IMR-90 (cell line): ENCODE results near the gene FAM241A. TPM values are rescaled to one million over a fixed set of nuclear protein-coding genes. Genes with fewer than 3 reads are reported as not detected.

Experiments
- ATAC-seq: fragments of 200-7000 bp; cut with Tn5 transposase; 2 replicates; pipeline ENCODE4 v1.9.1; 2020; ENCODE audit warnings: low read depth, mild to moderate bottlenecking, moderate library complexity
- BruUV-seq: library from RNA; stranded (reverse); fragments of 400-500 nt; replicated peaks from 2 replicates; lab custom pipeline; 2021; lab: Mats Ljungman, UMichigan
- CTCF ChIA-PET: fragments of 300-600 bp; formaldehyde crosslinking; extraction: SDS; loops from one replicate; lab custom pipeline; 2021; ENCODE audit warnings: antibody characterized with exemption; lab: Yijun Ruan, JAX
- POLR2A ChIA-PET: fragments of 300-600 bp; sonication (Branson Sonifier 250); formaldehyde crosslinking; loops from one replicate; lab custom pipeline; 2022; ENCODE audit warnings: antibody characterized with exemption; ENCODE audit not compliant: unreplicated experiment; lab: Charles Lee
- DNase-seq: peaks from one replicate; pipeline ENCODE4 v3.0.0; 2013
- H2AFZ ChIP-seq: replicated peaks from 2 replicates; pipeline ENCODE3; 2013; ENCODE audit warnings: low read length, mild to moderate bottlenecking; ENCODE audit not compliant: poor library complexity
- H2AK5ac ChIP-seq: 2 replicates; pipeline ENCODE4 v1.6.1; 2013; ENCODE audit warnings: low read depth, low read length, inconsistent platforms
- H2AK9ac ChIP-seq: replicated peaks from 2 replicates; pipeline ENCODE3; 2013; ENCODE audit warnings: mild to moderate bottlenecking, low read depth, low read length, moderate library complexity; ENCODE audit not compliant: poor library complexity
- H2BK120ac ChIP-seq: 2 replicates; pipeline ENCODE4 v1.6.1; 2013; ENCODE audit warnings: low read depth, low read length, inconsistent platforms
- H2BK15ac ChIP-seq: 3 replicates; pipeline ENCODE4 v1.6.1; 2013; ENCODE audit warnings: low read depth, low read length, inconsistent platforms
- H2BK20ac ChIP-seq: 2 replicates; pipeline ENCODE4 v1.6.1; 2013; ENCODE audit warnings: low read depth, mild to moderate bottlenecking, inconsistent platforms, low read length, moderate library complexity
- H2BK5ac ChIP-seq: 2 replicates; pipeline ENCODE4 v1.6.1; 2013; ENCODE audit warnings: mild to moderate bottlenecking, low read depth, low read length, inconsistent platforms; ENCODE audit not compliant: poor library complexity, severe bottlenecking
- H3K14ac ChIP-seq: replicated peaks from 2 replicates; pipeline ENCODE4 v1.6.1; 2013; ENCODE audit warnings: low read depth, low read length, inconsistent platforms
- H3K18ac ChIP-seq: 2 replicates; pipeline ENCODE4 v1.6.1; 2013; ENCODE audit warnings: low read depth, low read length, control low read depth
- H3K23ac ChIP-seq: 2 replicates; pipeline ENCODE4 v1.6.1; 2013; ENCODE audit warnings: low read depth, low read length, inconsistent platforms
- H3K27ac ChIP-seq: 2 replicates; pipeline ENCODE4 v1.5.1; 2013; ENCODE audit warnings: mild to moderate bottlenecking, control low read depth, low read length; ENCODE audit not compliant: insufficient read depth
- H3K27me3 ChIP-seq: 2 replicates; pipeline ENCODE4 v1.6.1; 2013; ENCODE audit warnings: low read length; ENCODE audit not compliant: control insufficient read depth, insufficient read depth
- H3K36me3 ChIP-seq: 2 replicates; pipeline ENCODE4 v1.6.1; 2013; ENCODE audit warnings: low read length, mixed read lengths; ENCODE audit not compliant: control insufficient read depth, insufficient read depth
- H3K4ac ChIP-seq: 2 replicates; pipeline ENCODE4 v1.6.1; 2013; ENCODE audit warnings: low read depth, low read length, inconsistent platforms
- H3K4me1 ChIP-seq: 2 replicates; pipeline ENCODE4 v1.6.1; 2013; ENCODE audit warnings: low read length, mixed read lengths; ENCODE audit not compliant: control insufficient read depth, insufficient read depth
- H3K4me2 ChIP-seq: 2 replicates; pipeline ENCODE4 v1.6.1; 2013; ENCODE audit warnings: low read depth, mild to moderate bottlenecking, control low read depth, low read length, moderate library complexity
- H3K4me3 ChIP-seq: 2 replicates; pipeline ENCODE4 v1.5.1; 2013; ENCODE audit warnings: low read depth, mild to moderate bottlenecking, control low read depth, low read length, moderate library complexity; ENCODE audit not compliant: insufficient read depth
- H3K56ac ChIP-seq: 2 replicates; pipeline ENCODE4 v1.6.1; 2013; ENCODE audit warnings: low read length, inconsistent platforms; ENCODE audit not compliant: insufficient read depth; ENCODE audit errors: extremely low read depth
- H3K79me1 ChIP-seq, 2 experiments: 2 replicates each; pipeline ENCODE4 v1.6.1; 2013; ENCODE audit warnings: low read length in 2 of 2, inconsistent platforms in 1 of 2, low read depth in 1 of 2
- H3K9ac ChIP-seq: 2 replicates; pipeline ENCODE4 v1.6.1; 2013; ENCODE audit warnings: low read depth, low read length, control low read depth
- H3K9me1 ChIP-seq: 2 replicates; pipeline ENCODE4 v1.6.1; 2013; ENCODE audit warnings: low read length, inconsistent platforms; ENCODE audit not compliant: insufficient read depth
- H3K9me3 ChIP-seq: 2 replicates; pipeline ENCODE4 v1.6.1; 2013; ENCODE audit warnings: low read length; ENCODE audit not compliant: control insufficient read depth, insufficient read depth
- H4K20me1 ChIP-seq: 2 replicates; pipeline ENCODE4 v1.6.1; 2013; ENCODE audit warnings: low read length, inconsistent platforms; ENCODE audit not compliant: insufficient read depth
- H4K5ac ChIP-seq: 2 replicates; pipeline ENCODE4 v1.6.1; 2013; ENCODE audit warnings: mild to moderate bottlenecking, low read depth, low read length, control low read depth
- H4K8ac ChIP-seq, 2 experiments: 2 replicates each; pipeline ENCODE4 v1.6.1; 2013; ENCODE audit warnings: low read depth in 2 of 2, low read length in 2 of 2, control low read depth in 1 of 2, inconsistent platforms in 1 of 2
- H4K91ac ChIP-seq: 2 replicates; pipeline ENCODE4 v1.6.1; 2013; ENCODE audit warnings: low read depth, low read length, inconsistent platforms; ENCODE audit not compliant: insufficient read depth
- BHLHE40 ChIP-seq: fragments of 150-350 bp; IDR thresholded peaks from 2 replicates; pipeline ENCODE4 v1.6.1; 2016; ENCODE audit warnings: mild to moderate bottlenecking, low read depth, low read length
- CEBPB ChIP-seq: IDR thresholded peaks from 2 replicates; pipeline ENCODE4 v1.6.1; 2012; ENCODE audit warnings: low read depth, low read length, improper control_type of control experiment
- CHD1 ChIP-seq: IDR thresholded peaks from 2 replicates; pipeline ENCODE4 v1.6.1; 2012; ENCODE audit warnings: low read depth, low read length, improper control_type of control experiment
- MAFK ChIP-seq: IDR thresholded peaks from 2 replicates; pipeline ENCODE4 v1.6.1; 2012; ENCODE audit warnings: low read depth, low read length, improper control_type of control experiment
- MAZ ChIP-seq: IDR thresholded peaks from 2 replicates; pipeline ENCODE4 v1.6.1; 2012; ENCODE audit warnings: low read depth, mild to moderate bottlenecking, low read length, improper control_type of control experiment, moderate library complexity, borderline replicate concordance
- NFE2L2 ChIP-seq: fragments of 150-350 bp; IDR thresholded peaks from 2 replicates; pipeline ENCODE4 v1.6.1; 2016; ENCODE audit warnings: low read depth, mild to moderate bottlenecking, low read length
- POLR2A ChIP-seq: IDR thresholded peaks from 2 replicates; pipeline ENCODE4 v1.6.1; 2012; ENCODE audit warnings: mild to moderate bottlenecking, low read depth, low read length
- RAD21 ChIP-seq: IDR thresholded peaks from 2 replicates; pipeline ENCODE4 v1.6.1; 2012; ENCODE audit warnings: low read length, improper control_type of control experiment
- RCOR1 ChIP-seq: IDR thresholded peaks from 2 replicates; pipeline ENCODE4 v1.6.1; 2012; ENCODE audit warnings: mild to moderate bottlenecking, low read length, improper control_type of control experiment; ENCODE audit not compliant: insufficient replicate concordance
- RFX5 ChIP-seq: IDR thresholded peaks from 2 replicates; pipeline ENCODE4 v1.8.0; 2012; ENCODE audit warnings: low read depth, mild to moderate bottlenecking, low read length, moderate library complexity
- SMC3 ChIP-seq: fragments of 150-350 bp; IDR thresholded peaks from 2 replicates; pipeline ENCODE4 v1.6.1; 2016; ENCODE audit warnings: low read depth, mild to moderate bottlenecking, antibody characterized with exemption, low read length, moderate library complexity
- WGBS, 2 experiments: methylation state at CpG; one replicate each; pipeline versions ENCODE4 v1.1.5 to v1.1.7; 2013; ENCODE audit warnings: missing lambda C conversion rate in 2 of 2; ENCODE audit not compliant: insufficient read length in 1 of 2; ENCODE audit errors: extremely low coverage in 2 of 2; 5-methylcytosine and 5-hydroxymethylcytosine counted together
- dilution Hi-C: fragments of 300-500 bp; cut with HindIII; formaldehyde crosslinking; loops from one replicate; pipeline ENCODE4 v1.14.3; 2018; ENCODE audit warnings: low sequenced_read_pairs; ENCODE audit not compliant: unreplicated experiment
- in situ Hi-C: fragments of 300-500 bp; cut with MboI; formaldehyde crosslinking; loops from 3 replicates; pipeline ENCODE4 v1.14.3; 2019; ENCODE audit warnings: low sequenced_read_pairs, inconsistent platforms, mixed read lengths
- intact Hi-C: fragments of 100-400 bp; cut with micrococcal nuclease; formaldehyde crosslinking; loops from 2 replicates; pipeline ENCODE4 v1.10.0; 2022
- polyA plus RNA-seq, 3 experiments: library from polyadenylated mRNA; depleted of rRNA; stranded (reverse); fragments of >200 nt; gene quantifications; 2 replicates each; pipeline ENCODE4 v1.2.3, GENCODE V29; 2012; ENCODE audit warnings: low replicate concordance in 1 of 3
- total RNA-seq: library from RNA; depleted of rRNA; stranded (reverse); fragments of >200 nt; gene quantifications from 2 replicates; pipeline ENCODE4 v1.2.3, GENCODE V29; 2012
- TF ChIP-seq, protein P1 (sequence below): fragments of 150-350 bp; IDR thresholded peaks from 2 replicates; pipeline ENCODE4 v1.6.1; 2016; ENCODE audit warnings: low read depth, mild to moderate bottlenecking, low read length, moderate library complexity, borderline replicate concordance
- TF ChIP-seq, protein P2 (sequence below): fragments of 150-350 bp; IDR thresholded peaks from 2 replicates; pipeline ENCODE4 v1.6.1; 2017; ENCODE audit warnings: mild to moderate bottlenecking, antibody characterized with exemption, low read length, low read depth
- TF ChIP-seq, protein P3 (sequence below): conservative IDR thresholded peaks from 2 replicates; pipeline ENCODE4 v1.5.1; 2012; ENCODE audit warnings: mild to moderate bottlenecking, low read depth, low read length, improper control_type of control experiment

Gene FAM241A
- total and polyA plus RNA-seq, 2 of the 4 experiments (the other 2 are of a cell fraction), result under 0.01 to 0.24 TPM

DNA sequence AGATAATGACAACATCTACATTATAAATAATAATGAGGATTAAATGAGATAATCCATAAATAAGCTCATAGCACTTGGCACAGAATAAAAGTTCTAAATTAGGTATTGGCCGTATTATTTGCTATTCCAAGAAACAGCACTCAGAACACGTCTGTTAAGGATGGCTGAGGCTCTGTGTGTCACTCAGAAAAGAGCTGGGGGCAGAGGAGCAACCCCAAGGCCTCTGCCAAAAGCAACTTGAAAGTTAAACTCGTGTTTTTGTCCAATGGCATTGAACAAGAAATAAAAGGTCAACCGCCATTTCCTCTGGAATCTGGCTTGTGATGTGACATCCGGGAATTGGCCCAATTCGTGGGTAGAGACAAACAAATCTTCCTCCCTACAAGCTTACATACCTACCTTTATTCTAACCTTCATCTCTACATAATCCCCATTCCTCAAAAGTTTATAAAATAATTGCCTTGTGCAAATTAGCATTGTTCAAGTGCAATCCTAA is 42.3 kb upstream of the FAM241A start:
- no peak overlapping the region for H4K91ac ChIP-seq
- H3K18ac ChIP-seq, result no peak overlapping the region
- H2BK15ac ChIP-seq, result no peak overlapping the region
- H2BK5ac ChIP-seq, result no peak overlapping the region
- no peak overlapping the region for H3K56ac ChIP-seq
- BruUV-seq, result no TSS peak
- H3K4ac ChIP-seq, result no peak overlapping the region
- no peak overlapping the region for H4K5ac ChIP-seq
- H3K4me3 ChIP-seq, result no peak overlapping the region
- H4K8ac ChIP-seq, result no peak overlapping the region
- no peaks in the 10 kb centered on the region for H4K20me1 ChIP-seq
- no peak for ATAC-seq
- POLR2A ChIA-PET, result no interaction called here
- WGBS, 2 experiments, result 88% methylated on average over 3 of the region's 6 CpGs; no CpG with 5 or more reads in 1 of the 2 experiments
- no peaks in the 10 kb centered on the region for H3K9me3 ChIP-seq
- H2AFZ ChIP-seq, result peak overlapping the region; percentile 47
- no peaks in the 10 kb centered on the region for H3K79me1 ChIP-seq
- no peak overlapping the region for H2AK9ac ChIP-seq
- no peak overlapping the region for H3K23ac ChIP-seq
- no peaks in the 10 kb centered on the region for H3K9me1 ChIP-seq
- DNase-seq, result no peak
- CTCF ChIA-PET, result no interaction called here
- H2BK120ac ChIP-seq, result no peak overlapping the region
- TF ChIP-seq MAFK (no peak), RFX5 (no peak), MAZ (no peak), RAD21 (no peak), POLR2A (no peak), RCOR1 (no peak), CEBPB (no peak), BHLHE40 (no peak), NFE2L2 (no peak), SMC3 (no peak), CHD1 (no peak)
- TF ChIP-seq, protein P1, sequence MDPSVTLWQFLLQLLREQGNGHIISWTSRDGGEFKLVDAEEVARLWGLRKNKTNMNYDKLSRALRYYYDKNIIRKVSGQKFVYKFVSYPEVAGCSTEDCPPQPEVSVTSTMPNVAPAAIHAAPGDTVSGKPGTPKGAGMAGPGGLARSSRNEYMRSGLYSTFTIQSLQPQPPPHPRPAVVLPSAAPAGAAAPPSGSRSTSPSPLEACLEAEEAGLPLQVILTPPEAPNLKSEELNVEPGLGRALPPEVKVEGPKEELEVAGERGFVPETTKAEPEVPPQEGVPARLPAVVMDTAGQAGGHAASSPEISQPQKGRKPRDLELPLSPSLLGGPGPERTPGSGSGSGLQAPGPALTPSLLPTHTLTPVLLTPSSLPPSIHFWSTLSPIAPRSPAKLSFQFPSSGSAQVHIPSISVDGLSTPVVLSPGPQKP, result no peak
- TF ChIP-seq, protein P2, sequence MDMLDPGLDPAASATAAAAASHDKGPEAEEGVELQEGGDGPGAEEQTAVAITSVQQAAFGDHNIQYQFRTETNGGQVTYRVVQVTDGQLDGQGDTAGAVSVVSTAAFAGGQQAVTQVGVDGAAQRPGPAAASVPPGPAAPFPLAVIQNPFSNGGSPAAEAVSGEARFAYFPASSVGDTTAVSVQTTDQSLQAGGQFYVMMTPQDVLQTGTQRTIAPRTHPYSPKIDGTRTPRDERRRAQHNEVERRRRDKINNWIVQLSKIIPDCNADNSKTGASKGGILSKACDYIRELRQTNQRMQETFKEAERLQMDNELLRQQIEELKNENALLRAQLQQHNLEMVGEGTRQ, result no peak
- TF ChIP-seq, protein P3, sequence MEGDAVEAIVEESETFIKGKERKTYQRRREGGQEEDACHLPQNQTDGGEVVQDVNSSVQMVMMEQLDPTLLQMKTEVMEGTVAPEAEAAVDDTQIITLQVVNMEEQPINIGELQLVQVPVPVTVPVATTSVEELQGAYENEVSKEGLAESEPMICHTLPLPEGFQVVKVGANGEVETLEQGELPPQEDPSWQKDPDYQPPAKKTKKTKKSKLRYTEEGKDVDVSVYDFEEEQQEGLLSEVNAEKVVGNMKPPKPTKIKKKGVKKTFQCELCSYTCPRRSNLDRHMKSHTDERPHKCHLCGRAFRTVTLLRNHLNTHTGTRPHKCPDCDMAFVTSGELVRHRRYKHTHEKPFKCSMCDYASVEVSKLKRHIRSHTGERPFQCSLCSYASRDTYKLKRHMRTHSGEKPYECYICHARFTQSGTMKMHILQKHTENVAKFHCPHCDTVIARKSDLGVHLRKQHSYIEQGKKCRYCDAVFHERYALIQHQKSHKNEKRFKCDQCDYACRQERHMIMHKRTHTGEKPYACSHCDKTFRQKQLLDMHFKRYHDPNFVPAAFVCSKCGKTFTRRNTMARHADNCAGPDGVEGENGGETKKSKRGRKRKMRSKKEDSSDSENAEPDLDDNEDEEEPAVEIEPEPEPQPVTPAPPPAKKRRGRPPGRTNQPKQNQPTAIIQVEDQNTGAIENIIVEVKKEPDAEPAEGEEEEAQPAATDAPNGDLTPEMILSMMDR, result no peak
- no peaks in the 10 kb centered on the region for H3K4me1 ChIP-seq
- dilution Hi-C loops (no loop called here), intact Hi-C loops (no loop called here), in situ Hi-C loops (loop anchor here (5.0 kb wide), 1 partner anchor 129 kb away; the partner anchor contains the start of gene AP1AR)
- H3K27me3 ChIP-seq, result no peaks in the 10 kb centered on the region
- no peak overlapping the region for H3K27ac ChIP-seq
- no peaks in the 10 kb centered on the region for H3K36me3 ChIP-seq
- H2AK5ac ChIP-seq, result no peak overlapping the region
- H3K14ac ChIP-seq, result no peak overlapping the region
- no peak overlapping the region for H3K4me2 ChIP-seq
- H3K9ac ChIP-seq, result no peak overlapping the region
- no peak overlapping the region for H2BK20ac ChIP-seq
